Heart left ventricle (tissue), 16 donors: ENCODE measurements around the gene CFAP58. TPM values are rescaled to one million over a fixed set of nuclear protein-coding genes. Genes with fewer than 3 reads are reported as not detected.

Experiments
- ATAC-seq, 4 donors: fragments of 200-7000 bp; cut with Tn5 transposase; one replicate each; pipeline ENCODE4 v1.9.1; 2020 to 2022; ENCODE audit warnings: moderate library complexity in 4 of 4, mild to moderate bottlenecking in 3 of 4, moderate number of reproducible peaks in 1 of 4
- DNase-seq, 5 donors: peaks; one replicate each; pipeline ENCODE4 v3.0.0-alpha.2; 2020
- H3K27ac ChIP-seq, 12 donors: fragments of 200-600 bp; sonication (generic) in 4 of 12; one replicate each; pipeline versions ENCODE4 v1.5.0 to v1.8.0; 2016 to 2022; ENCODE audit warnings: mild to moderate bottlenecking in 2 of 12
- H3K27me3 ChIP-seq, 9 donors: fragments of 200-600 bp; sonication (generic) in 2 of 9; one replicate each; pipeline versions ENCODE4 v1.5.1 to v1.8.0; 2016 to 2022; ENCODE audit warnings: mild to moderate bottlenecking in 3 of 9
- H3K36me3 ChIP-seq, 9 donors: fragments of 200-600 bp; sonication (generic) in 2 of 9; one replicate each; pipeline versions ENCODE4 v1.5.0 to v1.8.0; 2018 to 2022; ENCODE audit warnings: mild to moderate bottlenecking in 2 of 9
- H3K4me1 ChIP-seq, 12 donors: fragments of 200-600 bp; sonication (generic) in 4 of 12; one replicate each; pipeline versions ENCODE4 v1.5.0 to v1.8.0; 2016 to 2022; ENCODE audit warnings: mild to moderate bottlenecking in 3 of 12
- H3K4me3 ChIP-seq, 12 donors: fragments of 200-600 bp; sonication (generic) in 4 of 12; one replicate each; pipeline versions ENCODE4 v1.5.0 to v1.8.0; 2017 to 2022; ENCODE audit warnings: mild to moderate bottlenecking in 9 of 12, moderate library complexity in 4 of 12
- H3K9me3 ChIP-seq, 12 donors: fragments of 200-600 bp; sonication (generic) in 4 of 12; one replicate each; pipeline versions ENCODE4 v1.5.0 to v1.8.0; 2016 to 2022; ENCODE audit warnings: mild to moderate bottlenecking in 1 of 12
- POLR2A ChIP-seq, 2 donors: fragments of 450-650 bp; IDR thresholded peaks; one replicate each; pipeline ENCODE4 v1.6.1; 2017; ENCODE audit warnings: antibody characterized with exemption in 2 of 2, mild to moderate bottlenecking in 2 of 2, moderate library complexity in 2 of 2
- WGBS, 4 donors: extraction: QIAGEN DNeasy Blood & Tissue Kit in 2 of 4; methylation state at CpG; one replicate each; pipeline versions ENCODE4 v1.1.5 to v1.1.7; 2013 to 2018; 5-methylcytosine and 5-hydroxymethylcytosine counted together
- intact Hi-C, 10 donors: fragments of 100-400 bp; cut with DNase I; formaldehyde crosslinking; loops; one replicate each; pipeline versions ENCODE4 v1.11.1 to v1.14.2; 2022
- polyA plus RNA-seq, 2 donors: library from polyadenylated mRNA; stranded (reverse); fragments of 200-250 nt; gene quantifications; one replicate each; pipeline ENCODE4 v1.2.3, GENCODE V29; 2013
- total RNA-seq, 9 donors: library from RNA; depleted of rRNA in 2 of 9; stranded (reverse); fragments of >200 nt in 2 of 9; fragmentation: NEBNext Ultra II Directional in 3 of 9; extraction: Animal tissue kit (Norgen Biotek cat#: 25700) in 3 of 9; gene quantifications; one replicate each; pipeline versions ENCODE4 v1.1.0 to v1.2.4, GENCODE V29; 2016 to 2023
- TF ChIP-seq, protein P1 (sequence below), 12 donors: fragments of 200-600 bp; sonication (generic) in 4 of 12; IDR thresholded peaks; one replicate each; pipeline versions ENCODE4 v1.5.0 to v1.8.0; 2018 to 2022; ENCODE audit warnings: antibody characterized with exemption in 12 of 12, mild to moderate bottlenecking in 5 of 12
- donor health status: ischemic (EF 13 %, LVEDD 7.1; RV severe dilation, severe dysfunction).
- donor health status: healthy with polysubstance abuse.
- donor health status: DM: no; HTN: yes; CAD: no.
- donor health status: DM: no; HTN: no; CAD: no.
- donor health status: ischemic (EF 25% LVEDD 6.9; RV normal size, moderate dysfunction).
- donor health status: ischemic (EF 25% LVEDD 5.7; RV mildly dilated, moderate dysfunction).
- donor health status: healthy.
- donor health status: DM: yes; HTN: yes; CAD: no.
- donor health status: ischemic (EF 35%, LVEDD 5.7; RV mildly dilated, moderate dysfunction).
- donor health status: nonischemic (EF 11% LVEDD 7.7; RV severe dilation, severe dysfunction).
- donor health status: DM: yes; HTN: yes; CAD: no.
- donor health status: PGD.
- donor health status: ischemic (EF 29% LVEDD 5.4; RV normal size, mild dysfunction).
- donor health status: nonischemic (EF 23%, LVEDD 6.1; RV moderate dilation, normal function).

CFAP58 gene
- total and polyA plus RNA-seq, 11 donors = 0.62 to 4.9 (median 3.1) TPM

- ATAC-seq (peak; percentile 3 to 15 (median 8)), DNase-seq (peak in 2 of 5 donors; percentile 76 to 86)
- no peaks in the 10 kb centered on the region for H3K27me3 ChIP-seq
- H3K4me1 ChIP-seq = peaks cover 53 to 100% (median 100%) of the 10 kb centered on the region in 12 donors
- H3K27ac ChIP-seq = peak overlapping the region; percentile 89 to 100 (median 99)
- no peaks in the 10 kb centered on the region for H3K9me3 ChIP-seq
- intact Hi-C loops = loop anchor here in 1 of 10 donors (2.0 kb wide), 1 partner anchor 17 kb away; no protein-coding TSS in a partner anchor
- WGBS, 4 donors = 10 to 20% (median 18%) methylated on average over 19 to 20 of the region's 20 CpGs
- peaks cover 0 to 10% (median 0%) of the 10 kb centered on the region in 9 donors for H3K36me3 ChIP-seq
- H3K4me3 ChIP-seq = peak overlapping the region in 10 of 12 donors; percentile 21 to 50 (median 35)
- TF ChIP-seq, protein P1, sequence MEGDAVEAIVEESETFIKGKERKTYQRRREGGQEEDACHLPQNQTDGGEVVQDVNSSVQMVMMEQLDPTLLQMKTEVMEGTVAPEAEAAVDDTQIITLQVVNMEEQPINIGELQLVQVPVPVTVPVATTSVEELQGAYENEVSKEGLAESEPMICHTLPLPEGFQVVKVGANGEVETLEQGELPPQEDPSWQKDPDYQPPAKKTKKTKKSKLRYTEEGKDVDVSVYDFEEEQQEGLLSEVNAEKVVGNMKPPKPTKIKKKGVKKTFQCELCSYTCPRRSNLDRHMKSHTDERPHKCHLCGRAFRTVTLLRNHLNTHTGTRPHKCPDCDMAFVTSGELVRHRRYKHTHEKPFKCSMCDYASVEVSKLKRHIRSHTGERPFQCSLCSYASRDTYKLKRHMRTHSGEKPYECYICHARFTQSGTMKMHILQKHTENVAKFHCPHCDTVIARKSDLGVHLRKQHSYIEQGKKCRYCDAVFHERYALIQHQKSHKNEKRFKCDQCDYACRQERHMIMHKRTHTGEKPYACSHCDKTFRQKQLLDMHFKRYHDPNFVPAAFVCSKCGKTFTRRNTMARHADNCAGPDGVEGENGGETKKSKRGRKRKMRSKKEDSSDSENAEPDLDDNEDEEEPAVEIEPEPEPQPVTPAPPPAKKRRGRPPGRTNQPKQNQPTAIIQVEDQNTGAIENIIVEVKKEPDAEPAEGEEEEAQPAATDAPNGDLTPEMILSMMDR (IDR thresholded peaks at IDR 0.05) = no peak
Measured at GRCh38 chr10:104327745-104328645, 25.6 kb upstream of the CFAP58 start.

DNA sequence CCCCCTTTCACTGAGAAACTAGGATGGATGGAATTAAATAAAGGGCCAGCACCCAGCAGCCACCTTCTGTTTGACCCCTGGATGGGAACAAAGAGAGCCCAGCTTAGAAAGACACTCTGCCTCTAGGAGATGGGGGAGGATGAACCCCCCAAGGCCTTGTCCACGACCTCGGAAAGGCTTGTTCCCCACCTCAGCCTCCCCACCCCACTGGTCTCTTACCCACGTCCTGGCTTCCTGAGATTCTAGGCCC, 25.1 kb upstream of the CFAP58 start:
- 0 to 10% (median 4%) methylated on average over 3 of the region's 3 CpGs for WGBS, 4 donors
- no peak for DNase-seq
- peak overlapping the region; percentile 89 to 100 (median 99) for H3K27ac ChIP-seq
- H3K9me3 ChIP-seq = no peaks in the 10 kb centered on the region
- intact Hi-C loops = no loop called here
- peaks cover 52 to 100% (median 100%) of the 10 kb centered on the region in 12 donors for H3K4me1 ChIP-seq
- H3K36me3 ChIP-seq = peaks cover 0 to 10% (median 0%) of the 10 kb centered on the region in 9 donors
- no peak for ATAC-seq
- H3K27me3 ChIP-seq = no peaks in the 10 kb centered on the region
- no peak for TF ChIP-seq POLR2A (IDR thresholded peaks at IDR 0.05)
- TF ChIP-seq, protein P1 (IDR thresholded peaks at IDR 0.05) = no peak
- H3K4me3 ChIP-seq = peak overlapping the region in 10 of 12 donors; percentile 21 to 50 (median 35)

DNA sequence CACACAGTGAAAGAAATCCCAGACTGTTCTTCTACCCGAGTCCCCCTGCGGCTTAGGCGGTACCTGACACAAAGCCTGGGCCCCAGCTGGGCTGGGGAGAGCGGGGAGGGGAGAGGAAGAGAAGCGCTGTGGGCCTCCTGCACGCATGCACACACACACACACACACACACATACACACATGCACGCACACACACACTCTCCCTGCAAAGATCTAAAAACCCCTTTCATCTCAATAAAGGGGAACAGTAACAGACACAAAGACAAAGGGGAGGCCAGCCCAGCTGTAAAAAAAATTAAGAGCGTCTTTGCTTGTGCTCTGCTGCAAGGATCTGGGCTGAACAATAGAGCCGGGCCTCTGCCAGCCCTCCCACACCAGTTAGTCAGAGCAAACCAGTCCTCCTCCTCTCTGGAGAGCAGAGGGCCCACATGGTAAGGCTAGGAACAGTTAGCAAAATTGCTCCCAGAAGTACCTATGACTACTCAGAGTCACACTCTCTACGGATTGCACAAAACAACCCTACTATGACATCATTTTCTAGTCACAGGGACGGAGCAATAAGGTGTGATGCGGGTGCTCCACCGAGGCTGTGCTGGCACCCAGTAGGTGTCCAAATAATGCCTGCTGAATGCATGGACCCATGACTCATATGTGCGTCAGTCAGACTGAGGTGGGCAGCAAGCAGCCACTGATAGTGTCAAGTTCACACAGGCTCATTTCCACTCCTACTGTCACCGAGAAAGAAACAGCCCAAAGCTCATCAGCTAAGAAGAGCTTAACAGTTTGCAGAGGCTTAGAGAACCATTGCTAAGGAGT, 24.5 kb upstream of the CFAP58 start:
- Histone ChIP-seq H3K4me1 (peaks cover 56 to 100% (median 100%) of the 10 kb centered on the region in 12 donors), H3K4me3 (peak overlapping the region in 10 of 12 donors; percentile 21 to 50 (median 35)), H3K27me3 (no peaks in the 10 kb centered on the region), H3K36me3 (peaks cover 0 to 12% (median 0%) of the 10 kb centered on the region in 9 donors), H3K9me3 (no peaks in the 10 kb centered on the region), H3K27ac (peak overlapping the region; percentile 89 to 100 (median 99))
- intact Hi-C loops = no loop called here
- DNase-seq = peak in 4 of 5 donors; percentile 66 to 90 (median 74)
- 8 to 17% (median 12%) methylated on average over 8 to 15 of the region's 15 CpGs for WGBS, 4 donors
- ATAC-seq = peak; percentile 10 to 64 (median 50)
- TF ChIP-seq, protein P1 (IDR thresholded peaks at IDR 0.05) = no peak
- peak in 1 of 2 donors; percentile 54 for TF ChIP-seq POLR2A (IDR thresholded peaks at IDR 0.05)
